Epithelial cell of esophagus (primary cell): Measurements from ENCODE around the gene STK38.
A peak's percentile ranks its signal among the peaks of the same experiment; 100 is the strongest.

Experiments
- DNase-seq: peaks from one replicate; pipeline ENCODE4 v3.0.0; 2010; ENCODE audit warnings: low read depth
- H3K4me3 ChIP-seq: 2 replicates; pipeline ENCODE4 v1.5.1; 2011; ENCODE audit warnings: mild to moderate bottlenecking, low read length, control low read depth
- CTCF ChIP-seq: IDR thresholded peaks from 2 replicates; pipeline ENCODE4 v1.5.1; 2011; ENCODE audit warnings: low read depth, mild to moderate bottlenecking, low read length, control low read depth, inconsistent platforms; ENCODE audit not compliant: insufficient read depth; ENCODE audit errors: missing control alignments

The STK38 gene

GRCh38 chr6:36519352-36519751 lies 27.9 kb downstream of the STK38 start:
- no peak for TF ChIP-seq CTCF
- DNase-seq = no peak
- H3K4me3 ChIP-seq = no peak overlapping the region

- no peak for TF ChIP-seq CTCF
- DNase-seq = no peak
- H3K4me3 ChIP-seq = no peak overlapping the region
Measured at GRCh38 chr6:36517408-36517807, 29.9 kb downstream of the STK38 start.

- H3K4me3 ChIP-seq = no peak overlapping the region
- no peak for DNase-seq
- no peak for TF ChIP-seq CTCF
Measured at GRCh38 chr6:36516988-36517387, 30.3 kb downstream of the STK38 start.

- DNase-seq = no peak
- H3K4me3 ChIP-seq = no peak overlapping the region
- TF ChIP-seq CTCF = no peak
Measured at GRCh38 chr6:36516559-36516958, 30.7 kb downstream of the STK38 start.

- no peak for TF ChIP-seq CTCF
- H3K4me3 ChIP-seq = no peak overlapping the region
- DNase-seq = no peak
Measured at GRCh38 chr6:36515844-36516243, 31.4 kb downstream of the STK38 start.

GRCh38 chr6:36514554-36515456 lies 32.5 kb downstream of the STK38 start:
- no peak overlapping the region for H3K4me3 ChIP-seq
- no peak for TF ChIP-seq CTCF
- peak; percentile 54 for DNase-seq

- no peak for DNase-seq
- no peak for TF ChIP-seq CTCF
- H3K4me3 ChIP-seq = no peak overlapping the region
Measured at GRCh38 chr6:36510365-36510764, 36.9 kb downstream of the STK38 start.
